Measurements from ENCODE around the gene FLRT1. TPM values are rescaled to one million over a fixed set of nuclear protein-coding genes. Genes with fewer than 3 reads are reported as not detected.

The FLRT1 gene
- total RNA-seq, 6 donors from 2014 or later: 0.09 to 0.30 (median 0.15) TPM; not detected in 3

GRCh38 chr11:64005691-64006090, 30.0 kb upstream of the FLRT1 start:
- Histone ChIP-seq H3K36me3 (no peaks in the 10 kb centered on the region), H3K27me3 (no peaks in the 10 kb centered on the region), H3K4me1 (peaks cover 31 to 36% (median 35%) of the 10 kb centered on the region in 4 donors), H3K9me3 (no peaks in the 10 kb centered on the region), H3K4me3 (no peak overlapping the region), H3K27ac (no peak overlapping the region)
- no peak for ATAC-seq (ENCODE audit: low FRiP score in 2 of 2)
- TF ChIP-seq POLR2A (IDR thresholded peaks at IDR 0.05) (no peak), CTCF (IDR thresholded peaks at IDR 0.05) (no peak), POLR2AphosphoS5 (IDR thresholded peaks at IDR 0.05) (no peak), EP300 (IDR thresholded peaks at IDR 0.05) (no peak)
- WGBS, 2 donors: 85 to 86% methylated on average over 1 to 4 of the region's 4 CpGs
- no peak for DNase-seq

- Histone ChIP-seq H3K36me3 (no peaks in the 10 kb centered on the region), H3K4me3 (no peak overlapping the region), H3K4me1 (peaks cover 24 to 29% (median 28%) of the 10 kb centered on the region in 4 donors), H3K27ac (no peak overlapping the region), H3K9me3 (no peaks in the 10 kb centered on the region), H3K27me3 (no peaks in the 10 kb centered on the region)
- DNase-seq (no peak), ATAC-seq (ENCODE audit: low FRiP score in 2 of 2) (no peak)
- WGBS, 2 donors: 66 to 75% methylated on average over 11 to 12 of the region's 12 CpGs
- TF ChIP-seq EP300 (IDR thresholded peaks at IDR 0.05): no peak
- no peak for TF ChIP-seq POLR2AphosphoS5 (IDR thresholded peaks at IDR 0.05)
- TF ChIP-seq CTCF (IDR thresholded peaks at IDR 0.05): no peak
- no peak for TF ChIP-seq POLR2A (IDR thresholded peaks at IDR 0.05)
Observed at GRCh38 chr11:64006398-64006797, 29.3 kb upstream of the FLRT1 start.

- Histone ChIP-seq H3K27me3 (no peaks in the 10 kb centered on the region), H3K27ac (peak overlapping the region in 3 of 4 donors; percentile 18 to 57 (median 31)), H3K4me3 (peak overlapping the region; percentile 4 to 49 (median 40)), H3K36me3 (no peaks in the 10 kb centered on the region), H3K9me3 (no peaks in the 10 kb centered on the region), H3K4me1 (peaks cover 18 to 21% (median 20%) of the 10 kb centered on the region in 4 donors)
- DNase-seq (no peak), ATAC-seq (ENCODE audit: low FRiP score in 2 of 2) (peak; percentile 41 to 67)
- no peak for TF ChIP-seq POLR2AphosphoS5 (IDR thresholded peaks at IDR 0.05)
- no peak for TF ChIP-seq EP300 (IDR thresholded peaks at IDR 0.05)
- TF ChIP-seq CTCF (IDR thresholded peaks at IDR 0.05): no peak
- no peak for TF ChIP-seq POLR2A (IDR thresholded peaks at IDR 0.05)
- WGBS, 2 donors: 2 to 4% methylated on average over 26 to 27 of the region's 27 CpGs
Observed at GRCh38 chr11:64007160-64007628, 28.5 kb upstream of the FLRT1 start.

- Histone ChIP-seq H3K36me3 (no peaks in the 10 kb centered on the region), H3K27me3 (no peaks in the 10 kb centered on the region), H3K4me3 (peak overlapping the region; percentile 4 to 49 (median 40)), H3K27ac (peak overlapping the region in 3 of 4 donors; percentile 18 to 57 (median 31)), H3K4me1 (peaks cover 17 to 19% (median 18%) of the 10 kb centered on the region in 4 donors), H3K9me3 (no peaks in the 10 kb centered on the region)
- WGBS, 2 donors: 10 to 14% methylated on average over 19 to 23 of the region's 40 CpGs
- peak; percentile 84 to 94 for DNase-seq
- ATAC-seq (ENCODE audit: low FRiP score in 2 of 2): peak; percentile 85 to 95
- peak; percentile 29 to 82 (median 45) for TF ChIP-seq CTCF (IDR thresholded peaks at IDR 0.05)
- TF ChIP-seq POLR2AphosphoS5 (IDR thresholded peaks at IDR 0.05): no peak
- no peak for TF ChIP-seq EP300 (IDR thresholded peaks at IDR 0.05)
- TF ChIP-seq POLR2A (IDR thresholded peaks at IDR 0.05): peak in 1 of 4 donors; percentile 34
Observed at GRCh38 chr11:64007629-64008282, 28.0 kb upstream of the FLRT1 start.
